IMR-90 (cell line): ENCODE data around the gene ITPKC. TPM values are rescaled to one million over a fixed set of nuclear protein-coding genes. Genes with fewer than 3 reads are reported as not detected.

ENCODE experiments used
- CHD1 ChIP-seq: IDR thresholded peaks from 2 replicates; pipeline ENCODE4 v1.6.1; 2012; ENCODE audit warnings: low read depth, low read length, improper control_type of control experiment
- FOS ChIP-seq: fragments of 150-350 bp; IDR thresholded peaks from 2 replicates; pipeline ENCODE4 v1.6.1; 2016; ENCODE audit warnings: low read depth, low read length
- microRNA-seq, 2 experiments: library from miRNA; stranded (forward) in 1 of 2; unstranded in 1 of 2; fragments of 10-50 nt in 1 of 2; fragments of <30 nt in 1 of 2; gene quantifications in 1 of 2; microRNA quantifications in 1 of 2; one replicate each; pipeline versions ENCODE3 to v1.1.0; 2013 to 2020; ENCODE audit not compliant: insufficient read depth in 1 of 2, insufficient read length in 1 of 2, unreplicated experiment in 1 of 2
- polyA plus RNA-seq, 3 experiments: library from polyadenylated mRNA; depleted of rRNA; stranded (reverse); fragments of >200 nt; gene quantifications; 2 replicates each; pipeline ENCODE4 v1.2.3, GENCODE V29; 2012; ENCODE audit warnings: low replicate concordance in 1 of 3
- small RNA-seq, 5 experiments: library from RNA; depleted of rRNA; stranded (forward); fragments of <200 nt; gene quantifications; one replicate each; pipeline ENCODE3, GENCODE V24; 2012
- total RNA-seq: library from RNA; depleted of rRNA; stranded (reverse); fragments of >200 nt; gene quantifications from 2 replicates; pipeline ENCODE4 v1.2.3, GENCODE V29; 2012; rRNA removed

Gene ITPKC
- total and polyA plus RNA-seq, 2 of the 4 experiments (the other 2 are of a cell fraction): 7.7 to 9.4 TPM

DNA sequence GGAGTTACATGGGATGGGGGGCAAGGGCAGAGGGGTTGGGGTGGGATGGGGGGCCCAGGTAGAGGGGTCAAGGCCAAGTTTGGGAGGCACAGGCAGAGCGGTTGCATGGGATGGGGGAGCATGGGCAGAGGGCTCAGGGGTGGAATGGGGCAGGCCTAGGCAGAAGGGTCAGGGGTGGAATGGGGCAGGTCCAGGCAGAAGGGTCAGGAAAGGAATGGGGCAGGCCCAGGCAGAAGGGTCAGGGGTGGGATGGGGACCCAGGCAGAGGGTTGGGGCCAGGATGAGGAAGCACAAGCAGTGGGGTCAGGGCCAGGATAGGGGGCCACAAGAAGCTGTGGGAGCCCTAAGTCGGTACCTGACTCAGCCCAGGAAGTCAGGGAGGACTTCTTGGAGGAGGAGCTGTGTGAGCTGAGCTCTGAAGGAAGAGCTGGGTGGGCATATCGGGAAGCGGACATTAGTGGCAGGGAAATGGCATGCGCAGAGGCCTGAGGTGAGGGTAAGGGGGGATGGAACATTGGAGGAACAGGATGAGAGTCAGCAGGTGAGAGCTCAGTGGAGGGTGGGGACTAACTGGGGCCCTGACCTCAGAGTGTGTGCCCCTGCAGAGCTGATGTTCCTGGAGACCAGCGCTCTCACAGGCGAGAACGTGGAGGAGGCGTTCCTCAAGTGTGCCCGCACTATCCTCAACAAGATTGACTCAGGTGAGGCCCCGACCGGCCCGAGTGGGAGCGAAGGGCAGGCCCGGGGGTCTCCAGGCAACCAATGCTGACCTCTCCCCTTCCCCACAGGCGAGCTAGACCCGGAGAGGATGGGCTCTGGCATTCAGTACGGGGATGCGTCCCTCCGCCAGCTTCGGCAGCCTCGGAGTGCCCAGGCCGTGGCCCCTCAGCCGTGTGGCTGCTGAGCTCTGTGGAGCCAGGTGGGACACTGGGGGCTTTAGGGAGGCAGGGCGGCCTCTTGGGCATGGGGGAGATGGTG is 69.4 kb downstream of the ITPKC start (continued):
- TF ChIP-seq FOS (no peak), CHD1 (no peak)

Small RNA genes lying within 50 kb of the gene (microRNA-seq; reads per million reads assigned to microRNA genes)
- gene RNU6-195P (ENCODE audit: insufficient read depth, insufficient read length): not detected

Small RNA genes lying within 50 kb of the gene (small RNA-seq; reads per million reads assigned to genes)
- gene RNU6-195P: 0 reads per million in 5 experiments

Other genes with a start within 250 kb of the ITPKC start
- 15.6 and 16.1 TPM in 2 replicates for gene SHKBP1, start 140.2 kb upstream of the ITPKC start, total RNA-seq
- gene SHKBP1, start 140.2 kb upstream of the ITPKC start, polyA plus RNA-seq (2012; rRNA removed): 94.0 and 108 TPM in 2 replicates
- 4.4 and 14.7 TPM in 2 replicates for gene LTBP4, start 115.7 kb upstream of the ITPKC start, total RNA-seq
- 61.6 and 70.3 TPM in 2 replicates for gene LTBP4, start 115.7 kb upstream of the ITPKC start, polyA plus RNA-seq (2012; rRNA removed)
- gene NUMBL, start 26.5 kb upstream of the ITPKC start, total RNA-seq: 6.3 and 6.9 TPM in 2 replicates
- gene NUMBL, start 26.5 kb upstream of the ITPKC start, polyA plus RNA-seq (2012; rRNA removed): 29.0 and 29.8 TPM in 2 replicates
- gene COQ8B, start 226 bp upstream of the ITPKC start, total RNA-seq: 14.2 and 14.9 TPM in 2 replicates
- 23.2 and 23.5 TPM in 2 replicates for gene COQ8B, start 226 bp upstream of the ITPKC start, polyA plus RNA-seq (2012; rRNA removed)
- gene ACTMAP, start 33.4 kb downstream of the ITPKC start, total RNA-seq: 0.28 and 0.54 TPM in 2 replicates
- gene ACTMAP, start 33.4 kb downstream of the ITPKC start, polyA plus RNA-seq (2012; rRNA removed): 4.9 and 5.4 TPM in 2 replicates
- 28.3 and 30.3 TPM in 2 replicates for gene SNRPA, start 34.1 kb downstream of the ITPKC start, total RNA-seq
- gene SNRPA, start 34.1 kb downstream of the ITPKC start, polyA plus RNA-seq (2012; rRNA removed): 81.3 and 158 TPM in 2 replicates
- gene MIA, start 58.4 kb downstream of the ITPKC start, total RNA-seq: not detected in 2 replicates
- 0.44 TPM in 1 of 2 replicates, not detected in the other for gene MIA, start 58.4 kb downstream of the ITPKC start, polyA plus RNA-seq (2012; rRNA removed)
- 7.9 and 8.3 TPM in 2 replicates for gene RAB4B, start 61.1 kb downstream of the ITPKC start, total RNA-seq
- gene RAB4B, start 61.1 kb downstream of the ITPKC start, polyA plus RNA-seq (2012; rRNA removed): 21.4 and 25.9 TPM in 2 replicates
- gene EGLN2, start 82.1 kb downstream of the ITPKC start, total RNA-seq: 50.5 and 54.1 TPM in 2 replicates
- 60.2 and 62.7 TPM in 2 replicates for gene EGLN2, start 82.1 kb downstream of the ITPKC start, polyA plus RNA-seq (2012; rRNA removed)
- not detected in 2 replicates for gene CYP2A6, start 133.3 kb downstream of the ITPKC start, total RNA-seq
- not detected in 2 replicates for gene CYP2A6, start 133.3 kb downstream of the ITPKC start, polyA plus RNA-seq (2012; rRNA removed)
- not detected in 2 replicates for gene CYP2A7, start 165.1 kb downstream of the ITPKC start, total RNA-seq
- not detected in 2 replicates for gene CYP2A7, start 165.1 kb downstream of the ITPKC start, polyA plus RNA-seq (2012; rRNA removed)